Endothelial cell of umbilical vein (primary cell): ENCODE results near the gene ETV1. TPM values are rescaled to one million over a fixed set of nuclear protein-coding genes. Genes with fewer than 3 reads are reported as not detected.

ENCODE experiments used
- BruUV-seq: library from RNA; stranded (reverse); fragments of 400-500 nt; replicated peaks from 2 replicates; lab custom pipeline; 2021; lab: Mats Ljungman, UMichigan
- CTCF ChIA-PET: fragments of 300-600, 350-600 bp; sonication (Branson Sonifier 250); formaldehyde crosslinking; loops from one replicate; lab custom pipeline; 2021; ENCODE audit warnings: antibody characterized with exemption, inconsistent platforms; lab: Charles Lee
- POLR2A ChIA-PET: fragments of 300-600, 350-600 bp; sonication (Branson Sonifier 250); formaldehyde crosslinking; loops from one replicate; lab custom pipeline; 2021; ENCODE audit warnings: antibody characterized with exemption, inconsistent platforms; lab: Charles Lee
- DNase-seq: peaks from one replicate; pipeline ENCODE4 v3.0.0-alpha.2; 2011; ENCODE audit warnings: low read depth, low spot score
- FAIRE-seq: peaks from 2 replicates; lab custom pipeline; 2011; peaks lifted over from hg19 to GRCh38; lab: Jason Lieb, UNC
- H2AFZ ChIP-seq: 2 replicates; pipeline ENCODE4 v1.6.0; 2012; ENCODE audit warnings: low read depth, low read length, control low read depth, inconsistent platforms
- H3K27ac ChIP-seq: 2 replicates; pipeline ENCODE4 v1.5.1; 2011; ENCODE audit warnings: low read depth, mild to moderate bottlenecking, control low read depth, low read length, moderate library complexity; ENCODE audit not compliant: insufficient read depth
- H3K27me3 ChIP-seq, 2 experiments: 2 replicates each; pipeline versions ENCODE4 v1.6.0 to v1.6.1; 2011; ENCODE audit warnings: low read length in 2 of 2, mixed read lengths in 1 of 2; ENCODE audit not compliant: control insufficient read depth in 2 of 2, insufficient read depth in 2 of 2
- H3K36me3 ChIP-seq, 2 experiments: 2 replicates in 1 of 2; 3 replicates in 1 of 2; pipeline ENCODE4 v1.5.1; 2011; ENCODE audit warnings: low read length in 2 of 2, mild to moderate bottlenecking in 1 of 2, moderate library complexity in 1 of 2; ENCODE audit not compliant: control insufficient read depth in 2 of 2, insufficient read depth in 2 of 2; ENCODE audit errors: extremely low read depth in 1 of 2
- H3K4me1 ChIP-seq: 3 replicates; pipeline ENCODE4 v1.5.1; 2011; ENCODE audit warnings: mild to moderate bottlenecking, low read length; ENCODE audit not compliant: control insufficient read depth, insufficient read depth; ENCODE audit errors: extremely low read depth
- H3K4me2 ChIP-seq: 2 replicates; pipeline ENCODE4 v1.6.1; 2011; ENCODE audit warnings: low read length, control low read depth, mixed read lengths; ENCODE audit not compliant: insufficient read depth
- H3K4me3 ChIP-seq, 3 experiments: fragments of 200-600 bp in 1 of 3; sonication (generic), shearing (Covaris generic) in 1 of 3; replicated peaks in 1 of 3; 2 replicates each; pipeline ENCODE4 v1.5.1; 2011 to 2016; ENCODE audit warnings: control low read depth in 3 of 3, low read length in 3 of 3, mild to moderate bottlenecking in 2 of 3, inconsistent platforms in 1 of 3, low read depth in 1 of 3, moderate library complexity in 1 of 3; ENCODE audit not compliant: insufficient read depth in 1 of 3
- H3K79me2 ChIP-seq: 2 replicates; pipeline ENCODE4 v1.6.0; 2012; ENCODE audit warnings: low read length, inconsistent platforms; ENCODE audit not compliant: control insufficient read depth, insufficient read depth
- H3K9ac ChIP-seq: replicated peaks from 2 replicates; pipeline ENCODE3; 2011; ENCODE audit warnings: low read length, control low read depth; ENCODE audit not compliant: insufficient read depth; ENCODE audit errors: extremely low read depth
- H3K9me1 ChIP-seq: replicated peaks from 3 replicates; pipeline ENCODE4 v1.6.0; 2011; ENCODE audit warnings: mild to moderate bottlenecking, low read length; ENCODE audit not compliant: control insufficient read depth, insufficient read depth; ENCODE audit errors: extremely low read depth
- H3K9me3 ChIP-seq: replicated peaks from 2 replicates; pipeline ENCODE4 v1.5.1; 2012; ENCODE audit warnings: low read length, inconsistent platforms; ENCODE audit not compliant: control insufficient read depth, insufficient read depth
- H4K20me1 ChIP-seq: replicated peaks from 2 replicates; pipeline ENCODE3; 2011; ENCODE audit warnings: mild to moderate bottlenecking, low read length; ENCODE audit not compliant: control insufficient read depth, insufficient read depth; ENCODE audit errors: extremely low read depth
- CTCF ChIP-seq, 2 donors: IDR thresholded peaks; 1 replicate in 1 of 2; 2 replicates in 1 of 2; pipeline ENCODE4 v1.5.1; 2011; ENCODE audit warnings: low read length in 2 of 2, mild to moderate bottlenecking in 2 of 2, moderate library complexity in 2 of 2, control low read depth in 1 of 2, inconsistent platforms in 1 of 2, low read depth in 1 of 2; ENCODE audit not compliant: insufficient read depth in 1 of 2; ENCODE audit errors: extremely low read depth in 1 of 2
- FOS ChIP-seq: IDR thresholded peaks from 2 replicates; pipeline ENCODE4 v1.6.1; 2011; ENCODE audit warnings: mild to moderate bottlenecking, low read length, moderate library complexity, borderline replicate concordance; ENCODE audit not compliant: insufficient read depth
- GATA2 ChIP-seq: IDR thresholded peaks from 2 replicates; pipeline ENCODE4 v1.7.0; 2011; ENCODE audit warnings: low read depth, mild to moderate bottlenecking, moderate library complexity, mixed read lengths, low read length; ENCODE audit not compliant: insufficient read length, insufficient read depth
- JUN ChIP-seq: IDR thresholded peaks from 2 replicates; pipeline ENCODE4 v1.6.1; 2011; ENCODE audit warnings: borderline replicate concordance, low read depth; ENCODE audit not compliant: insufficient read length, insufficient read depth
- MAX ChIP-seq: IDR thresholded peaks from 2 replicates; pipeline ENCODE4 v1.6.1; 2011; ENCODE audit not compliant: insufficient read depth, insufficient read length
- MYC ChIP-seq: IDR thresholded peaks from one replicate; pipeline ENCODE4 v1.6.1; 2011; ENCODE audit warnings: mild to moderate bottlenecking, low read depth, low read length
- POLR2A ChIP-seq: IDR thresholded peaks from 2 replicates; pipeline ENCODE4 v1.6.1; 2012; ENCODE audit warnings: low read depth, mild to moderate bottlenecking, control low read depth, low read length
- dilution Hi-C: fragments of 300-500 bp; cut with MboI; formaldehyde crosslinking; loops from one replicate; pipeline ENCODE4 v1.15.0; 2019; ENCODE audit warnings: low sequenced_read_pairs; ENCODE audit not compliant: extremely low pct_ligation_motif_present
- intact Hi-C: fragments of 100-400 bp; cut with micrococcal nuclease; formaldehyde crosslinking; loops from one replicate; pipeline ENCODE4 v1.10.0; 2022
- polyA plus RNA-seq, 4 experiments: library from polyadenylated mRNA; depleted of rRNA in 3 of 4; stranded (reverse) in 3 of 4; unstranded in 1 of 4; fragments of >200 nt; gene quantifications; 2 replicates each; pipeline versions ENCODE4 v1.2.1 to v1.2.3, GENCODE V29; 2011 to 2012; ENCODE audit warnings: missing spikeins in 1 of 4
- total RNA-seq: library from RNA; stranded (reverse); gene quantifications from 2 replicates; pipeline ENCODE4 v1.2.3, GENCODE V29; 2021

ETV1 gene
- total and polyA plus RNA-seq, 2 donors (not counting 3 experiments of a cell fraction or from before 2014, with no cell fraction given): 8.4 to 16.6 TPM

GRCh38 chr7:13987395-13987794 is 2.1 kb downstream of the ETV1 start:
- DNase-seq (peak; percentile 26), FAIRE-seq (no peak)
- Histone ChIP-seq H4K20me1 (no peaks in the 10 kb centered on the region), H3K9me1 (no peaks in the 10 kb centered on the region), H2AFZ (no peak overlapping the region), H3K27me3 (no peaks in the 10 kb centered on the region), H3K4me2 (peak overlapping the region; percentile 70), H3K9me3 (no peaks in the 10 kb centered on the region), H3K4me3 (no peak overlapping the region), H3K27ac (peak overlapping the region; percentile 88), H3K36me3 (peaks cover 0 to 3% of the 10 kb centered on the region in 2 experiments), H3K9ac (no peak overlapping the region), H3K4me1 (peaks cover 16% of the 10 kb centered on the region), H3K79me2 (no peaks in the 10 kb centered on the region)
- no TSS peak for BruUV-seq
- TF ChIP-seq POLR2A (no peak), GATA2 (no peak), MAX (no peak), MYC (no peak), CTCF (IDR thresholded peaks at IDR 0.05; ENCODE audit: extremely low read depth in 1 of 2, insufficient read depth in 1 of 2, low read depth in 1 of 2, low read length in 2 of 2) (no peak), JUN (no peak), FOS (no peak)
- CTCF ChIA-PET: no interaction called here
- intact Hi-C loops (loop anchor here (10.0 kb wide), 2 partner anchors 463 to 1697 kb away; partner anchors contain the start of gene MEOX2), dilution Hi-C loops (no loop called here)
- POLR2A ChIA-PET: no interaction called here
